ENCODE measurements around the gene PLA2R1.

PLA2R1 gene

DNA sequence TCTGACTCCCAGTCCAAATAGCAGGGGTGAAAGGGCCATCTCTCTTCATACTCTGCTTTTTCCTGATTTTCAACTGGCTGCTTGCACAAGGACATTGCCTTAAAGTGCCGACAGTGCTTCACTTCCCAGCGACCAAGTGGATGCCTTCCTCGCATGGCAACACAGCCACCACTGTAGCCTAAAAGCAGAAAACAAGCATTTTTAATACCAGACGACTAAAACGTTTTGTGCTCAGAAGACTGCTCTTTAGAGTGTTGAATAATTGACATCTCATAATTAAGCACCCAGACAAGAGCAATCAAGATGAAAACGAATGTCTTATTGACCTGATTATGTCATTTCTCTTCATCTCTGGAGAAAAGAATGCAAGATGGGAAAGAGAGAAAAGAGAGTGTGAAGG lies 75.2 kb downstream of the PLA2R1 start:
- no peaks in the 10 kb centered on the region for H4K20me1 ChIP-seq (ENCODE audit: low read depth, low read length)
- no peaks in the 10 kb centered on the region for H3F3A ChIP-seq (ENCODE audit: insufficient read depth)
- no peaks in the 10 kb centered on the region for H3K9me3 ChIP-seq (ENCODE audit: insufficient read depth, low read length)
- H3K9ac ChIP-seq (ENCODE audit: low read length): no peak overlapping the region
- H3K27ac ChIP-seq (ENCODE audit: low read depth, low read length): no peak overlapping the region
- no peaks in the 10 kb centered on the region for H3K36me3 ChIP-seq (ENCODE audit: low read length)
- H3K4me2 ChIP-seq (ENCODE audit: low read depth, low read length, poor library complexity, severe bottlenecking): no peak overlapping the region
- H3K27me3 ChIP-seq (ENCODE audit: low read length): no peaks in the 10 kb centered on the region
- H3K79me2 ChIP-seq (ENCODE audit: insufficient read depth, low read length): no peaks in the 10 kb centered on the region
- H3K4me3 ChIP-seq (ENCODE audit: insufficient read depth, low read length, poor library complexity, severe bottlenecking): no peak overlapping the region
- no peak overlapping the region for H2AFZ ChIP-seq (ENCODE audit: low read depth, low read length, severe bottlenecking)
- no peaks in the 10 kb centered on the region for H3K9me2 ChIP-seq (replicated peaks; ENCODE audit: insufficient read depth, low read length)
- no peak for TF ChIP-seq EZH2phosphoT487 (conservative IDR thresholded peaks at IDR 0.05; ENCODE audit: low read length)
- TF ChIP-seq, protein P1, sequence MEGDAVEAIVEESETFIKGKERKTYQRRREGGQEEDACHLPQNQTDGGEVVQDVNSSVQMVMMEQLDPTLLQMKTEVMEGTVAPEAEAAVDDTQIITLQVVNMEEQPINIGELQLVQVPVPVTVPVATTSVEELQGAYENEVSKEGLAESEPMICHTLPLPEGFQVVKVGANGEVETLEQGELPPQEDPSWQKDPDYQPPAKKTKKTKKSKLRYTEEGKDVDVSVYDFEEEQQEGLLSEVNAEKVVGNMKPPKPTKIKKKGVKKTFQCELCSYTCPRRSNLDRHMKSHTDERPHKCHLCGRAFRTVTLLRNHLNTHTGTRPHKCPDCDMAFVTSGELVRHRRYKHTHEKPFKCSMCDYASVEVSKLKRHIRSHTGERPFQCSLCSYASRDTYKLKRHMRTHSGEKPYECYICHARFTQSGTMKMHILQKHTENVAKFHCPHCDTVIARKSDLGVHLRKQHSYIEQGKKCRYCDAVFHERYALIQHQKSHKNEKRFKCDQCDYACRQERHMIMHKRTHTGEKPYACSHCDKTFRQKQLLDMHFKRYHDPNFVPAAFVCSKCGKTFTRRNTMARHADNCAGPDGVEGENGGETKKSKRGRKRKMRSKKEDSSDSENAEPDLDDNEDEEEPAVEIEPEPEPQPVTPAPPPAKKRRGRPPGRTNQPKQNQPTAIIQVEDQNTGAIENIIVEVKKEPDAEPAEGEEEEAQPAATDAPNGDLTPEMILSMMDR (IDR thresholded peaks at IDR 0.05; ENCODE audit: insufficient read depth, low read length, poor library complexity, severe bottlenecking): no peak

DNA sequence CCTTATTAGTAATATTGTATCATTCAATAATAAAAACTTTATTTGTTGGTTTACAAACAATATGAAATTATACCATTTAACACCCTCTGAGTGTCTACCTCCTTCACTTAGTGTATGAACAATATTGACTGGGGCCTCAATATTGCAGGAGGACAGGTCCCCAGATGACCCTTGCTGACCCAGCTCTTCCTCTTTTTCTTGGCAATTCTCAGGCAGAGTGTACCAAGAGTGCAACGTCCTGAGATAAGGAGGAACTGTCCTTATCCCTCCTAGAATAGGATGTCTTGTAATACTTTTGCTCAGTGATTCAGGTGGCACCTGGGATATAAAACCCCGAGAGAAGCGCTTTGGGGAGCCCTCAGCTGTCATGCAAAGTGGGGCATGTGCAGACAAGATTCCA lies 76.8 kb downstream of the PLA2R1 start:
- H3K79me2 ChIP-seq (ENCODE audit: insufficient read depth, low read length): no peaks in the 10 kb centered on the region
- no peak overlapping the region for H3K4me3 ChIP-seq (ENCODE audit: insufficient read depth, low read length, poor library complexity, severe bottlenecking)
- H3F3A ChIP-seq (ENCODE audit: insufficient read depth): no peaks in the 10 kb centered on the region
- H2AFZ ChIP-seq (ENCODE audit: low read depth, low read length, severe bottlenecking): no peak overlapping the region
- no peak overlapping the region for H3K27ac ChIP-seq (ENCODE audit: low read depth, low read length)
- H3K4me2 ChIP-seq (ENCODE audit: low read depth, low read length, poor library complexity, severe bottlenecking): no peak overlapping the region
- no peaks in the 10 kb centered on the region for H3K36me3 ChIP-seq (ENCODE audit: low read length)
- no peaks in the 10 kb centered on the region for H4K20me1 ChIP-seq (ENCODE audit: low read depth, low read length)
- no peaks in the 10 kb centered on the region for H3K27me3 ChIP-seq (ENCODE audit: low read length)
- H3K9me2 ChIP-seq (replicated peaks; ENCODE audit: insufficient read depth, low read length): no peaks in the 10 kb centered on the region
- H3K9ac ChIP-seq (ENCODE audit: low read length): no peak overlapping the region
- no peaks in the 10 kb centered on the region for H3K9me3 ChIP-seq (ENCODE audit: insufficient read depth, low read length)
- TF ChIP-seq, protein P1 (IDR thresholded peaks at IDR 0.05; ENCODE audit: insufficient read depth, low read length, poor library complexity, severe bottlenecking): no peak
- TF ChIP-seq EZH2phosphoT487 (conservative IDR thresholded peaks at IDR 0.05; ENCODE audit: low read length): no peak

DNA sequence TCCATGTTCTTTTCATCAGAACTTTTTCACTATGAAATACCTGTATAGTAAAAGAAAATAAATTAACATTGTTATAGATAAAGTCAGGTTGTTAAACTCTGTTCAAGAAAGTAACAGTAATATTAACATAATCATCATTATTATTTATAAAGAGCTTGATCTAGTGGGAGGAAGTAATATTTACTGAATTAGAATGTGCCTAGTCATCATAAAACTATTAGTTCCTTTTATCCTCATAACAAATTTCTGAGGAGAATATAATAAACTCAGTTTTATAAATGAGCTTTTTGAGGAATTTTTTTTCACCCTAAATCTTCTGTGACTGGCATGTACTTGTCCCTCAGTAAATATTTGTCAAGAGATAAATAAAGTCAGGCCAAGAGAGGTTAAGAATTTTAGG lies 78.4 kb downstream of the PLA2R1 start:
- H3K27me3 ChIP-seq (ENCODE audit: low read length): no peaks in the 10 kb centered on the region
- TF ChIP-seq EZH2phosphoT487 (conservative IDR thresholded peaks at IDR 0.05; ENCODE audit: low read length): no peak
- TF ChIP-seq, protein P1 (IDR thresholded peaks at IDR 0.05; ENCODE audit: insufficient read depth, low read length, poor library complexity, severe bottlenecking): no peak
- H3K4me3 ChIP-seq (ENCODE audit: insufficient read depth, low read length, poor library complexity, severe bottlenecking): no peak overlapping the region
- no peak overlapping the region for H3K9ac ChIP-seq (ENCODE audit: low read length)
- H3K27ac ChIP-seq (ENCODE audit: low read depth, low read length): no peak overlapping the region
- H3K9me2 ChIP-seq (replicated peaks; ENCODE audit: insufficient read depth, low read length): no peaks in the 10 kb centered on the region
- H2AFZ ChIP-seq (ENCODE audit: low read depth, low read length, severe bottlenecking): no peak overlapping the region
- H3K36me3 ChIP-seq (ENCODE audit: low read length): no peaks in the 10 kb centered on the region
- no peaks in the 10 kb centered on the region for H4K20me1 ChIP-seq (ENCODE audit: low read depth, low read length)
- H3K79me2 ChIP-seq (ENCODE audit: insufficient read depth, low read length): no peaks in the 10 kb centered on the region
- no peaks in the 10 kb centered on the region for H3K9me3 ChIP-seq (ENCODE audit: insufficient read depth, low read length)
- no peaks in the 10 kb centered on the region for H3F3A ChIP-seq (ENCODE audit: insufficient read depth)
- no peak overlapping the region for H3K4me2 ChIP-seq (ENCODE audit: low read depth, low read length, poor library complexity, severe bottlenecking)
